ENCODE results near the gene LRIG1. TPM values are rescaled to one million over a fixed set of nuclear protein-coding genes. Genes with fewer than 3 reads are reported as not detected.

Gene LRIG1
- total RNA-seq, 3 donors from 2014 or later, result 72.1 to 180 (median 75.3) TPM

DNA sequence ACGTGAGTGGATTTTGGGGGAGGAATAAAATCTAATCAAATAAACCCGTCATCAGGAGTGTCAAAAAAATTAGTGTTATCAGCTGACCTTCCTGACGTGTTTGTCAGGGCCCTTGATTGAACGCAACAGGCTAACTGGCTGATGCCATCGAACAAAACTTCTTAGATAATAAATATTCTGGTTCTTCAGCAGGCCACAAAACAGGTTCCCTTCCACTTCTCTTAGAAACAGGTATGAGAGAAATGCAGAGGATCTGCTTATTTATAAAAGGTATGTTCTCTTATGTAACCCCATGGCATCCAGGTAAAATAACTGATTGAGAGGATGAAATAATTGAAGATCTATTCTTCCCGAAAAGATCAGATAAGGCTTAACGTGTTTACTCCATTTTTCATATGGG, 7.6 kb upstream of the LRIG1 start:
- intact Hi-C loops (cut with DNase I, micrococcal nuclease), result no loop called here
- no peak for DNase-seq
- ATAC-seq, result no peak

DNA sequence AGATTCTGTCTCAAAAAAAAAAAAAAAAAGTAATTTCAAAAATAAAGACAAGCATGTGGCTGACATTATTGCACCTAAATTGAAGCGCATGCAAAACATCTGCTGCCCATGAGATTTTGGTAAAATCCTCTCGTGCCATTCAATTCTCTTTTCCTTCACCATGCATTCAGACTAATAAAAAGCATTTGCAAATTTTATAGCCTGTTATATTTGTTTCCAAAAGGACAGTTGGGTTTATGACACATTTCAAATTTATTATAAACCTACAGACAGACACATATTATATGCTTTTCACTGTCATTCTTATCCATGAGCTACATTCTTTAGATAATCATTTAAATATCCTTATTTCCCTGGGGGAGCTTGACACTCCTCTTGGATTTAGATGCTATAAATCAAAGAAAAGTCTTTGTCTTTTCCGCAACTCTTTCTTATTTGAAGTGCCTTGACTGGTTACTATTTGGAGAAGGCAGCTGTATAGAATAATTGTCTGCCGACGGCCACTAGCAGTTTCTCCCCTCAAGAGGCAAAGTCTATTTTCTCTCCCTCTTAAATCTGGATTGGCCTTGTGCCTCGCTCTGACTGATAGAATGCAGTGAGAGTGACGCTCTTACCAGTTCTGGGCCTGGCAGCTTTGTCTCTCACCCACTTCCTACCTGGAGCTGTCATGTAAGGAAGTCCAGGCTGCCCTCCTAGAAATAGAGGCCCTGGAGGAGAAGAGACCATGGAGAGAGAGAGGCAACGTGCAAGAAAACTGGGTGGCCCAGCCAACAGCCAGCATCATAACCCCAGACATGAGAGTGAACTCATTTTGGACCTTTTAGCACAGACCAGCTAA, 6.8 kb upstream of the LRIG1 start:
- TF ChIP-seq CTCF (IDR thresholded peaks at IDR 0.05), result no peak
- ATAC-seq, result peak; percentile 79

More for the DNA sequence above, 7.6 kb upstream of the LRIG1 start:
- Histone ChIP-seq H3K4me3 (no peak overlapping the region), H3K4me1 (ENCODE audit: low read depth) (peaks cover 11% of the 10 kb centered on the region), H3K9me3 (no peaks in the 10 kb centered on the region), H3K36me3 (ENCODE audit: low read depth) (no peaks in the 10 kb centered on the region)
- no peak for TF ChIP-seq CTCF (IDR thresholded peaks at IDR 0.05)

DNA sequence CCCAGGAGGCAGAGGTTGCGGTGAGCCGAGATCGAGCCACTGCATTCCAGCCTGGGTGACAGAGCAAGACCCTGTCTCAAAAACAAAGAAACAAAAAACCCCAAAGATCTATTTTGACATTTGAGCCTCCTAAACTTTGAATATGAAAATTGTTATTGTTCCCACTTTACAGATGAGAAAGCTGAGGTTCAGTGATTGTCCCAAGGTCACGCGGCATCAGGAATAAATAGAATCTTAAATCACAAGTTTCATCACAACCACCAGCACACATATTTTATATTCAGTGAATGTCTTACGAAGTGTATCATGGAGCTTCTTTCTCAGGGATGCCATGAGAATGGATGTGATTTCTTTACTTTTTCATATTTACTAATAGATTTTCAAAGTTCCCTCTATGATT, 5.3 kb upstream of the LRIG1 start:
- DNase-seq, result no peak
- Histone ChIP-seq H3K4me3 (no peak overlapping the region), H3K4me1 (ENCODE audit: low read depth) (peaks cover 17% of the 10 kb centered on the region), H3K36me3 (ENCODE audit: low read depth) (no peaks in the 10 kb centered on the region), H3K9me3 (no peaks in the 10 kb centered on the region)
- no peak for ATAC-seq
- intact Hi-C loops (cut with DNase I, micrococcal nuclease), result no loop called here
- no peak for TF ChIP-seq CTCF (IDR thresholded peaks at IDR 0.05)

More for the DNA sequence above, 6.8 kb upstream of the LRIG1 start:
- intact Hi-C loops (cut with DNase I, micrococcal nuclease), result no loop called here
- H3K4me1 ChIP-seq (ENCODE audit: low read depth), result peaks cover 13% of the 10 kb centered on the region
- H3K9me3 ChIP-seq, result no peaks in the 10 kb centered on the region
- no peaks in the 10 kb centered on the region for H3K36me3 ChIP-seq (ENCODE audit: low read depth)
- peak in 2 of 3 donors; percentile 42 to 55 for DNase-seq
- no peak overlapping the region for H3K4me3 ChIP-seq

GRCh38 chr3:66504850-66505641, 4.2 kb upstream of the LRIG1 start:
- no peak for DNase-seq
- intact Hi-C loops (cut with DNase I, micrococcal nuclease), result no loop called here

GRCh38 chr3:66502981-66503380, 2.2 kb upstream of the LRIG1 start:
- no peaks in the 10 kb centered on the region for H3K9me3 ChIP-seq
- DNase-seq, result no peak
- no peak for ATAC-seq
- no peaks in the 10 kb centered on the region for H3K36me3 ChIP-seq (ENCODE audit: low read depth)
- peaks cover 17% of the 10 kb centered on the region for H3K4me1 ChIP-seq (ENCODE audit: low read depth)
- intact Hi-C loops (cut with DNase I, micrococcal nuclease), result no loop called here
- no peak for TF ChIP-seq CTCF (IDR thresholded peaks at IDR 0.05)
- no peak overlapping the region for H3K4me3 ChIP-seq

More at GRCh38 chr3:66504850-66505641, 4.2 kb upstream of the LRIG1 start:
- Histone ChIP-seq H3K36me3 (ENCODE audit: low read depth) (no peaks in the 10 kb centered on the region), H3K4me1 (ENCODE audit: low read depth) (peaks cover 17% of the 10 kb centered on the region), H3K9me3 (no peaks in the 10 kb centered on the region), H3K4me3 (no peak overlapping the region)
- no peak for TF ChIP-seq CTCF (IDR thresholded peaks at IDR 0.05)
- ATAC-seq, result peak; percentile 3
